Loucy (cell line): Measurements from ENCODE around the gene MICAL3.

Experiments used
- H2AFZ ChIP-seq: fragments of 200-600 bp; sonication (generic); 2 replicates; pipeline ENCODE4 v1.6.0; 2016; ENCODE audit warnings: antibody characterized with exemption, mild to moderate bottlenecking, low read length, moderate library complexity
- H3F3A ChIP-seq: fragments of 200-600 bp; 2 replicates; pipeline ENCODE4 v1.6.0; 2016; ENCODE audit warnings: antibody characterized with exemption, low read depth, mild to moderate bottlenecking
- H3K27me3 ChIP-seq: fragments of 200-600 bp; sonication (generic); 2 replicates; pipeline ENCODE4 v1.6.1; 2014; ENCODE audit warnings: low read length, mild to moderate bottlenecking; ENCODE audit not compliant: insufficient read depth, poor library complexity, severe bottlenecking
- H3K36me3 ChIP-seq: fragments of 200-600 bp; sonication (generic); 2 replicates; pipeline ENCODE4 v1.6.1; 2016; ENCODE audit warnings: low read length; ENCODE audit not compliant: insufficient read depth
- H3K4me1 ChIP-seq: fragments of 200-600 bp; sonication (generic); 2 replicates; pipeline ENCODE4 v1.5.1; 2014; ENCODE audit warnings: low read length, mild to moderate bottlenecking; ENCODE audit not compliant: insufficient read depth, poor library complexity, severe bottlenecking
- H3K4me2 ChIP-seq: fragments of 200-600 bp; sonication (generic); 2 replicates; pipeline ENCODE4 v1.6.0; 2014; ENCODE audit warnings: antibody characterized with exemption, low read length, low read depth, mild to moderate bottlenecking; ENCODE audit not compliant: poor library complexity, severe bottlenecking
- H3K4me3 ChIP-seq: fragments of 200-600 bp; sonication (generic); 2 replicates; pipeline ENCODE4 v1.5.1; 2014; ENCODE audit warnings: low read length, mild to moderate bottlenecking, mixed read lengths; ENCODE audit not compliant: poor library complexity, severe bottlenecking
- H3K79me2 ChIP-seq: fragments of 200-600 bp; sonication (generic); 2 replicates; pipeline ENCODE4 v1.6.1; 2014; ENCODE audit warnings: low read length; ENCODE audit not compliant: insufficient read depth
- H3K9ac ChIP-seq: fragments of 200-600 bp; sonication (generic); 2 replicates; pipeline ENCODE4 v1.6.0; 2014; ENCODE audit warnings: mild to moderate bottlenecking, low read depth, low read length, moderate library complexity; ENCODE audit not compliant: poor library complexity, severe bottlenecking
- H3K9me2 ChIP-seq: fragments of 200-600 bp; sonication (generic); replicated peaks from 2 replicates; pipeline ENCODE4 v1.6.1; 2016; ENCODE audit warnings: low read depth, low read length, mixed read lengths
- H3K9me3 ChIP-seq: fragments of 200-600 bp; sonication (generic); 2 replicates; pipeline ENCODE4 v1.6.1; 2014; ENCODE audit warnings: mild to moderate bottlenecking, antibody characterized with exemption, low read length, low read depth; ENCODE audit not compliant: insufficient read depth
- H4K20me1 ChIP-seq: fragments of 200-600 bp; sonication (generic); 2 replicates; pipeline ENCODE4 v1.6.0; 2014; ENCODE audit warnings: antibody characterized with exemption, low read length, mild to moderate bottlenecking; ENCODE audit not compliant: insufficient read depth, poor library complexity, severe bottlenecking
- CTCF ChIP-seq: fragments of 200-600 bp; sonication (generic); conservative IDR thresholded peaks from 2 replicates; pipeline ENCODE4 v1.5.1; 2014; ENCODE audit warnings: mild to moderate bottlenecking, antibody characterized with exemption, low read length
- EZH2phosphoT487 ChIP-seq: fragments of 200-600 bp; IDR thresholded peaks from 2 replicates; pipeline ENCODE4 v1.6.1; 2018; ENCODE audit warnings: antibody characterized with exemption, mild to moderate bottlenecking, moderate library complexity, borderline replicate concordance

The MICAL3 gene

GRCh38 chr22:17817079-17817478 is 207.3 kb downstream of the MICAL3 start:
- Histone ChIP-seq H3K9me3 (no peaks in the 10 kb centered on the region), H3K4me3 (no peak overlapping the region), H3K36me3 (peaks cover 26% of the 10 kb centered on the region; the same call in 1 of the 2 replicates), H3K27me3 (no peaks in the 10 kb centered on the region), H3K9me2 (no peaks in the 10 kb centered on the region), H3F3A (no peaks in the 10 kb centered on the region), H3K4me2 (no peak overlapping the region), H3K79me2 (no peaks in the 10 kb centered on the region), H3K4me1 (no peaks in the 10 kb centered on the region), H3K9ac (no peak overlapping the region), H4K20me1 (no peaks in the 10 kb centered on the region), H2AFZ (no peak overlapping the region)
- TF ChIP-seq CTCF (no peak), EZH2phosphoT487 (no peak)

- Histone ChIP-seq H3F3A (no peaks in the 10 kb centered on the region), H3K4me2 (no peak overlapping the region), H3K9me3 (no peaks in the 10 kb centered on the region), H4K20me1 (no peaks in the 10 kb centered on the region), H3K79me2 (no peaks in the 10 kb centered on the region), H2AFZ (no peak overlapping the region), H3K4me3 (no peak overlapping the region), H3K27me3 (no peaks in the 10 kb centered on the region), H3K9ac (no peak overlapping the region), H3K36me3 (peaks cover 22% of the 10 kb centered on the region; the same call in 1 of the 2 replicates), H3K4me1 (no peaks in the 10 kb centered on the region), H3K9me2 (no peaks in the 10 kb centered on the region)
- TF ChIP-seq CTCF, result no peak
- TF ChIP-seq EZH2phosphoT487, result no peak
Measured at GRCh38 chr22:17816649-17817048, 207.7 kb downstream of the MICAL3 start.

GRCh38 chr22:17815703-17816254 is 208.6 kb downstream of the MICAL3 start:
- Histone ChIP-seq H3K9ac (no peak overlapping the region), H3F3A (no peaks in the 10 kb centered on the region), H3K9me2 (no peaks in the 10 kb centered on the region), H2AFZ (no peak overlapping the region), H3K27me3 (no peaks in the 10 kb centered on the region), H3K4me2 (no peak overlapping the region), H4K20me1 (no peaks in the 10 kb centered on the region), H3K79me2 (no peaks in the 10 kb centered on the region), H3K4me1 (no peaks in the 10 kb centered on the region), H3K36me3 (peaks cover 20% of the 10 kb centered on the region; the same call in 1 of the 2 replicates), H3K4me3 (no peak overlapping the region), H3K9me3 (no peaks in the 10 kb centered on the region)
- TF ChIP-seq EZH2phosphoT487 (no peak), CTCF (no peak)
